ENCODE measurements around the gene HDAC4. TPM values are rescaled to one million over a fixed set of nuclear protein-coding genes. Genes with fewer than 3 reads are reported as not detected.
A peak's percentile ranks its signal among the peaks of the same experiment; 100 is the strongest.

Gene HDAC4
- total RNA-seq, 2 donors from 2014 or later: 34.1 to 39.1 TPM

- peaks cover 2 to 8% of the 10 kb centered on the region in 2 donors for H3K36me3 Mint-ChIP-seq
- H3K9me3 Mint-ChIP-seq: no peaks in the 10 kb centered on the region
- DNase-seq (ENCODE audit: low spot score in 2 of 2) (peak; percentile 60 to 74), ATAC-seq (peak; percentile 85 to 93)
- peak overlapping the region; percentile 45 to 84 for H3K27ac Mint-ChIP-seq
Observed at GRCh38 chr2:239298116-239298804, 102.6 kb downstream of the HDAC4 start.

DNA sequence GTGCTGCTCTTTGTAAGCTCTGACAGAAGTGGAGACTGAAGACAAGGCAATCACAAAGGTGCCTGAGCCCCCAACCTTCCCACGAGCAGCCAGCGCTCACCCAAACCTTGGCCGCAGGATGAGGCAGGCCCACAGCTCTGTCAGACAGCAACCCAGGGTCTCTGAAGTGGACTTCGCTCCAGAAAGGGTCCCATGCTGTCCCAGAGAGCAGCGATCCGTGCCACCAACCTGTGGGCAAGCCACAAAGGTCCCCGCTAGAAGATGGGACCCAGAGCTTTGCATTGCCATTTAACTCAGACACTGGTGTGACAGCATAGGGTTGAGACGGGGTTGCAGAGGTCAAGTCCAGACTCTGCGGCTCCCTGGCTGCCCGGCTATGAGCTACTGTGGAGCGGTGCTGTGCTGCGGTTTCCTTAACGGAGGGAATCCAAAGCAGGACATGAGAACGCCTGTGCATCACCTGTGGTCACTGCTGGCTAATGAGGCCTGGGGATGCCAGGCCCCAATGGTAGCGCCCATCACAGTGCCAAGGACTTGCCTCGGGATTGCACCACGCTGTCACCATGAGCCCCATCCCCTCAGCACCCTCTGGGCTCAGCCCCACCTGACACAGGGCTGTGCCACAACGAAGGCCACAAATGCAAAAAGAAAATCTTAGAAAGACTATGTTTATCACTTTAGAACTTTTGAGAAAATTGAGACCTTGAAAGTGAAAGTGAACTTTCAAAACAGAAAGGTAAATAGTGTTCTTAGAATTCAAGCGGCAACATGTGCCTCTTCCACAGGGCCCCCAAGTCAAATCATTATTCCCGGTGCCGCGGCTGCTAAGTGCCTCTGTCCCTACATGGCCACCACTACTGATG is 103.4 kb downstream of the HDAC4 start:
- H3K27ac Mint-ChIP-seq: peak overlapping the region; percentile 45 to 84

DNA sequence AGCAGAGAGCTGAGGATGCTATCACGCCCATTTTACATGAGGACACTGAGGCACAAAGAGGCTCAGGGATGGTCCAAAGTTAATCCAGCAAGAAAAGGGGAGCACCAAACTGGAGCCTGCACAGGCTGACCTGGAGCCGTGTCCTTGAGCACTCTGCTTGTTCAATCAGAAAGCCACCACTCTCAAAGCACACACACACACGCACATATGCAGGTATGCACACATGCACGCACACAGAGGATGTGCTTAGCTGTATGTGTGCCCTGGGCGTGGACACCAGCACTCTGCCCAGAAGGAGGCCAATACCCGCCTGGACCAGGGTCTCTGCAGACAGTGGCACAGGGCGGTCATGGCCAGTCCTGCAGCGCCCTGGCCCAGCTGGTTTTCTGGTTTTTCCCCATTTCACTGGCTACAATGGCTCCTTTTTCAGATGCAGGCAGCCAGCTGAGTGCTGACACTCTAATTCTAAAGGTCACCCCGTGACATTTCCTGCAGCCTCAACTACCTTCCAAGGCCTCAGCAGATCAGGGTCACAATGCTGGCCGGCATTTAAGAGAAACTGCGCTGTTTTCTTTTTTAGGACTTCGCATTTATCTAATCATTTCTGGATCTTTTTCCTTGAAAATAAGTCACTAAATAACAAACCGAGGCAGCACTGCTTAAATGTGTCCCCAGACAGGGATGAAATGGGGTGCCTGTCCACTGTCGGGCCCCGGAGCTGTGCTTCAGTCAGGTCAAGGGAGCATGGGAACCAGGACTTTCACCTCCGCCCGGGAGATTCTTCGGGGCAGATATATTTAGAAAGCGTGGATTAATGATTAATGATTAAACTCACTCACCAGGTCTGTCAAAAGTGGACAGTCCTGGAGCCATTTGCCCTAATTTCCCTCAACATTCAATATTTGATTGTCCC is 104.5 kb downstream of the HDAC4 start:
- H3K27ac Mint-ChIP-seq: peak overlapping the region in 1 of 2 donors; percentile 85
- ATAC-seq: no peak
- no peak for DNase-seq (ENCODE audit: low spot score in 2 of 2)
- peaks cover 0 to 7% of the 10 kb centered on the region in 2 donors for H3K36me3 Mint-ChIP-seq
- H3K9me3 Mint-ChIP-seq: no peaks in the 10 kb centered on the region

More for the DNA sequence above, 103.4 kb downstream of the HDAC4 start:
- Mint-ChIP-seq H3K9me3 (no peaks in the 10 kb centered on the region), H3K36me3 (peaks cover 0 to 7% of the 10 kb centered on the region in 2 donors)
- no peak for DNase-seq (ENCODE audit: low spot score in 2 of 2)
- ATAC-seq: no peak

- Mint-ChIP-seq H3K27ac (peak overlapping the region in 1 of 2 donors; percentile 85), H3K36me3 (peaks cover 2 to 7% of the 10 kb centered on the region in 2 donors), H3K9me3 (no peaks in the 10 kb centered on the region)
- DNase-seq (ENCODE audit: low spot score in 2 of 2) (no peak), ATAC-seq (no peak)
Observed at GRCh38 chr2:239295377-239296019, 105.3 kb downstream of the HDAC4 start.

DNA sequence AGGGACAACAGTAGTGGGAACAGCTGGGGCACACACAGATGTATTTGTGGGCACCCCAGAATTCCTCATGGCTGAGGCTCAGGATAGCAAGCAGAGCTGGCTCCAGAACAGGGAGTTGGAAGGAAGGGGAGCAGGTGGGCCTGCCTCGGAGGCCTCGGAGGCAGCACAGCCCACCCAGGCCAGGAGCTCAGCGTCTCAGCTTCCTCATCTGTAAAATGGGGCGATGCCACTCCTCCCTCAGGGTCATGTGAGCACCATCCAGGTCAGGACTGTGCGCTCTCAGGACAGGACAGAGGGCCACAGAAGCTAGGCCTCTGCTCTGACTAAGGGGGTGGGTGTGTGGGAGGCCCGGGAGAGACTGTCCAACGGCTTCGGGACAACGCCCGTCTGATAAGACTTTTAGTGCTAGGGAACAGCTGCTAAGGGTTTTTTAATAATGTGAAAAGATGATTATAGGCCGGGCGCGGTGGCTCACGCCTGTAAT is 106.2 kb downstream of the HDAC4 start:
- DNase-seq (ENCODE audit: low spot score in 2 of 2) (no peak), ATAC-seq (no peak)
- H3K36me3 Mint-ChIP-seq: peaks cover 6 to 7% of the 10 kb centered on the region in 2 donors
- no peaks in the 10 kb centered on the region for H3K9me3 Mint-ChIP-seq
- H3K27ac Mint-ChIP-seq: peak overlapping the region in 1 of 2 donors; percentile 81

GRCh38 chr2:239293775-239294430 is 106.9 kb downstream of the HDAC4 start:
- peak overlapping the region in 1 of 2 donors; percentile 81 for H3K27ac Mint-ChIP-seq
- peaks cover 6 to 7% of the 10 kb centered on the region in 2 donors for H3K36me3 Mint-ChIP-seq
- ATAC-seq (peak; percentile 62 to 78), DNase-seq (ENCODE audit: low spot score in 2 of 2) (peak; percentile 52 to 76)
- H3K9me3 Mint-ChIP-seq: no peaks in the 10 kb centered on the region

DNA sequence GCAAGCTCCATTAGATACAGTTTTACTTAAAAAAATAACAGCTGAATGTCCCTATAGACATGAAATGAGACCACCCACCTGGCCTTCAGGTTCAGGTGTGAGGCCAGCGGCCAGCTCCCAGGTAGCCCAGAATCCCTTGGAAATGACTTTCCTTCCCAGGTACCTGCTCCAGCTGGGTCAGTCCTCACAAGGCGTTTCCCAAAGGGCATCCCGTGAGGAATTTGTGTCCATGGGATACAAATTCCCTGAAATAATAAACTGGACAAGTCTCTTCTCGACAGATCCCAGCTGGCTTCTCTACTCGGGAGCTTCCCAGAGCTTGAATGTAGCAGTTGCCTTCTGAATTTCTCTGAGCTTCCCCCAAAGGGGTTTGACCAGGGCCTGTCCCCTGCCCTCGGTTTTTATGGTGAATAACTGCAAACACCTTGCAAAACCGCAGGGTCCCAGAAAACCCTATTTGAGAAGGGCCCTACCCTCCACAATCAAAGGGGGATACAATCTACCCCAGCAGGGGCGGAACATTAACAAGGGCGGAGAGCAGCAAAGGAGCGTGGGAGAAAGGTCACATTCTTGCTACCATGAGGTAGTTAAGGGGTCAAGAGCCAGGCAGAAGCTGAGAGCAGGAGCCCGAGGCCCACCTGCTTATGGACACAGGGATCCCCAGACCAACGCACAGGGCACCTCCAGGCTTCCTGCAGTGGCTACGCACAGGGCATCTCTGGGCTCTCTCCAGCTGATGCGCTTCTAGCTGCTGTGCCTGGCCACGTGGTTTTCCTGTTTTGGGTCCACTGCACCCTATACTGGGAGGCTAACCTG is 107.7 kb downstream of the HDAC4 start:
- ATAC-seq: no peak
- peak overlapping the region in 1 of 2 donors; percentile 81 for H3K27ac Mint-ChIP-seq
- H3K9me3 Mint-ChIP-seq: no peaks in the 10 kb centered on the region
- no peak for DNase-seq (ENCODE audit: low spot score in 2 of 2)
- peaks cover 6 to 7% of the 10 kb centered on the region in 2 donors for H3K36me3 Mint-ChIP-seq

DNA sequence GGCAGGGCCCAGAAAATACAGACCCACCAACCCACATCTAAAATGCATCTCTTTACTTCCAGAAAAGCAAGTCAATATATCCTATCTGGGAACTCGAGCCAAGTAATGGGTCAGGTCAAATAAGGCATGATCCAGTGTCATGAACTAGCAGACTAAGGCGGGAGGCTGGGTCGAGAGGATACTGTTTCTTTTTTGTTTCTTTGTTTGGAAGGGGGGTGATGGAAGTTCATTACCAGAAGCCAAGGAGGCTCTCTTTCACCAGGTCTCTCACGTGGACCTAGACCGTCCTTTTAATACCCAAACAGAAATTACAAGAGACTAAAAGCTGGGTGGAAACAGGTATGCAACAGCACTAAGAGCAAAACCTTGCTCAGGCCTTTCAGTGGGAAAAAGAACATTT is 108.3 kb downstream of the HDAC4 start:
- Mint-ChIP-seq H3K36me3 (peaks cover 6 to 7% of the 10 kb centered on the region in 2 donors), H3K9me3 (no peaks in the 10 kb centered on the region), H3K27ac (no peak overlapping the region)
- no peak for DNase-seq (ENCODE audit: low spot score in 2 of 2)
- ATAC-seq: no peak

- Mint-ChIP-seq H3K36me3 (peaks cover 7 to 11% of the 10 kb centered on the region in 2 donors), H3K9me3 (no peaks in the 10 kb centered on the region), H3K27ac (no peak overlapping the region)
- ATAC-seq (no peak), DNase-seq (ENCODE audit: low spot score in 2 of 2) (no peak)
Observed at GRCh38 chr2:239291475-239292350, 109.1 kb downstream of the HDAC4 start.

GRCh38 chr2:239290618-239291474 is 110.0 kb downstream of the HDAC4 start:
- Mint-ChIP-seq H3K27ac (peak overlapping the region in 1 of 2 donors; percentile 96), H3K9me3 (no peaks in the 10 kb centered on the region), H3K36me3 (peaks cover 7 to 11% of the 10 kb centered on the region in 2 donors)
- no peak for ATAC-seq
- no peak for DNase-seq (ENCODE audit: low spot score in 2 of 2)

DNA sequence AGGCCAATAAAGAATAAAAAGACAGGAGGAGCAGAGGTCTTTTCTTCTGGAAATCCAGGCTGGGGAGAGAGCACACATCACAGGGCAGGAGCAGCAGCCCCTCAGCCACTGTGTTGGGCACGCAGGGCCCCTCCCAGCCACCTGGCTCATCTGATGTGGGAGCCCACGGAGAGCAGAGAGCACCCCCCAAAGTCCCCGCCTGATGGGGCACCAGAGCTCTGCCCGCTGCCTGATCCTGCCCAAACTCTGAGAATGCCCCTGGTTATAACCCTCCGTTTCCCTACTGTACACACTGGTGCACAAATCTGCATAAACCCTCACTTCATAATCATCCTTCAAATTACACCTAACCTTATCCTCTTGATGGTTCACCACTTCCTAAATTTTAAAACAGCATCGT is 111.3 kb downstream of the HDAC4 start:
- Mint-ChIP-seq H3K9me3 (no peaks in the 10 kb centered on the region), H3K36me3 (peaks cover 7 to 11% of the 10 kb centered on the region in 2 donors), H3K27ac (peak overlapping the region; percentile 88 to 96)
- ATAC-seq (peak; percentile 19 to 53), DNase-seq (ENCODE audit: low spot score in 2 of 2) (no peak)

- Mint-ChIP-seq H3K27ac (peak overlapping the region; percentile 88 to 96), H3K9me3 (no peaks in the 10 kb centered on the region), H3K36me3 (peaks cover 1 to 11% of the 10 kb centered on the region in 2 donors)
- DNase-seq (ENCODE audit: low spot score in 2 of 2): no peak
- peak; percentile 62 to 78 for ATAC-seq
Observed at GRCh38 chr2:239288951-239289511, 111.8 kb downstream of the HDAC4 start.

DNA sequence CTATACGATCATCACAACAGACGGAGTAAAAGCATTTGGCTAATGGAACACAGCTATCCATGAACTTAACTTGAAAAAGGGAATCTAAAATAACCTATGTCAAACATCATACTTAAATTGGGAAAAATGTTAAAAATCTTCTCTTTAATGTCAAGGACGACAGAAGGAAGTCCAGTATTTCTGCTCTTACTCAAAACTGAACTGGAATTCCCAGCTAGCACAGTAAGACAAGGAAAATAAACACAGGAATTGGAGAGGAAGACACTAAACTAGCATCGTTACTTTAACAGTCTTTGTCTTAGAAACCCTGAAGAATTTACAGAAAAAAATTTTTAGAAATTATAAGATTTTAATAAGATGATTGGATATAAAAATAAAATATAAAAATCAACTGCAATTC is 112.6 kb downstream of the HDAC4 start:
- Mint-ChIP-seq H3K9me3 (no peaks in the 10 kb centered on the region), H3K36me3 (peaks cover 0 to 11% of the 10 kb centered on the region in 2 donors), H3K27ac (no peak overlapping the region)
- no peak for DNase-seq (ENCODE audit: low spot score in 2 of 2)
- ATAC-seq: no peak

Data from activated naive CD4-positive, alpha-beta T cell treated with anti-CD3 and anti-CD28 coated beads, Interleukin-2, amount 50 U/mL, for 72 hours (primary cell).